GM23248 (cell line): Measurements from ENCODE around the gene GRIA3.

ENCODE experiments used
- EZH2 ChIP-seq: fragments of 200-600 bp; sonication (generic); IDR thresholded peaks from 2 replicates; pipeline ENCODE4 v1.6.1; 2018; ENCODE audit warnings: antibody characterized with exemption, mild to moderate bottlenecking; ENCODE audit not compliant: insufficient read depth, poor library complexity, severe bottlenecking
- EZH2phosphoT487 ChIP-seq: fragments of 200-600 bp; sonication (generic); IDR thresholded peaks from 2 replicates; pipeline ENCODE4 v1.6.1; 2018; ENCODE audit warnings: antibody characterized with exemption, moderate library complexity, mild to moderate bottlenecking, low read depth; ENCODE audit not compliant: insufficient read depth

DNA sequence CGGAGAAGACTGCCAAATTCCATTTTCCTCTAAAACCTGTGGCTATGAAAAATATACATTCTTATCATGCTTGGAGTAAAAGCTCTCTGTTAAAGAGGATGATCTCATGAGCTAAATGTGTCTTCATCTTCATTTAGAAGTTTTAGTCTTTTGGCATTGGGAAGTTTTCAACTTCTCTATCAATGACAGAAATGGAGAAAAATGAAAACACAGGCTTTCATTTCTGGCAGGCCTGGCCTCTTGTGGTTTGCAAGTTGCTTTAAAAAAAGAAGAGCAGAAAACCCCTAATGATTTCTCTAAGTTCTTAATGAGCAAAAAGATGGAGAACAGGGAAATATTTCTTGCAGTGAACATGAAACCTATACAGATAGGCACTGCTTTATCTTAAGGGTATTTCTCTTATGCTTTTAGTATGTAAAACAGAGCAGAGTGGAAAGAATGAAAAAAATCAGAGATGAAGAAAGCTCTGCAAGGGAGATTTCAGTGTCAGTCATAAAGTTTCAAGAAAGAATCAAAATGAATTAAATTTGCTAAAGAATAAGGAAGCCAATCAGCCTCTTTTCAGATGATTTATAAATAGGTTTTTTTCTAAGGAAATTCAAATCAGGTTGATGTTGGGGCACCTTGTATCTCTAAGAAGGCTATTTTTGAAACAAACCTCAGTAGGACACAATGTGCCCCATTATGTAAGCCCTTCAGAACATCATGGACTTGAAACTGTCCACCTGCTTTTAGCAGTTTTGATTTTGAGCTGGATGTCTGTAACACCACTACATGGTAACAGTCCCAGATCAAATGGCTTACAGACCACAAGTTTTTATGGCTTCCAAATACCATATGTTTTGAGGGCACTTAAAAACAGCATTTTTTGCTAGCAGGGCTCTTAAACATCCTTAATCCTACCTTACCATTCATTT, 225.0 kb downstream of the GRIA3 start:
- TF ChIP-seq EZH2 (no peak), EZH2phosphoT487 (no peak)
